HEK293 (cell line): ENCODE data around the gene SCN8A.

Experiments used
- MYNN ChIP-seq: fragments of 450-650 bp; formaldehyde crosslinking; IDR thresholded peaks from 2 replicates; pipeline ENCODE4 v1.5.1; 2016; ENCODE audit warnings: missing biosample characterization, missing genetic modification characterization, borderline replicate concordance
- TCF7L2 ChIP-seq: IDR thresholded peaks from 2 replicates; pipeline ENCODE4 v1.6.1; 2011; ENCODE audit warnings: low read depth, mild to moderate bottlenecking, inconsistent platforms, low read length, moderate library complexity, borderline replicate concordance
- ZBTB1 ChIP-seq: fragments of 450-650 bp; formaldehyde crosslinking; IDR thresholded peaks from 2 replicates; pipeline ENCODE4 v1.5.1; 2016; ENCODE audit warnings: missing biosample characterization, missing genetic modification characterization
- ZFP3 ChIP-seq: fragments of 450-650 bp; formaldehyde crosslinking; IDR thresholded peaks from 2 replicates; pipeline ENCODE4 v1.5.1; 2016; ENCODE audit warnings: low read depth, missing biosample characterization, missing genetic modification characterization
- ZNF174 ChIP-seq: fragments of 450-650 bp; formaldehyde crosslinking; IDR thresholded peaks from 2 replicates; pipeline ENCODE4 v1.5.0; 2017; ENCODE audit warnings: missing biosample characterization, mild to moderate bottlenecking, missing genetic modification characterization
- ZNF175 ChIP-seq: fragments of 450-650 bp; formaldehyde crosslinking; IDR thresholded peaks from 2 replicates; pipeline ENCODE4 v1.5.1; 2016; ENCODE audit warnings: missing biosample characterization, missing genetic modification characterization
- ZNF184 ChIP-seq: fragments of 450-650 bp; IDR thresholded peaks from 2 replicates; pipeline ENCODE4 v1.5.1; 2018; ENCODE audit warnings: missing biosample characterization, mild to moderate bottlenecking, missing genetic modification characterization
- ZNF274 ChIP-seq, 2 experiments: fragments of 200-500 bp in 1 of 2; fragments of 450-650 bp in 1 of 2; sonication (Bioruptor generic) in 1 of 2; formaldehyde crosslinking in 1 of 2; IDR thresholded peaks; 2 replicates each; pipeline versions ENCODE4 v1.5.1 to v1.6.1; 2014 to 2016; ENCODE audit warnings: borderline replicate concordance in 1 of 2, inconsistent platforms in 1 of 2, low read length in 1 of 2, missing biosample characterization in 1 of 2, missing genetic modification characterization in 1 of 2
- ZNF521 ChIP-seq: fragments of 450-650 bp; formaldehyde crosslinking; IDR thresholded peaks from 2 replicates; pipeline ENCODE4 v1.5.1; 2017; ENCODE audit warnings: missing biosample characterization, mild to moderate bottlenecking, missing genetic modification characterization
- TF ChIP-seq, protein P1 (sequence below): fragments of 450-650 bp; formaldehyde crosslinking; IDR thresholded peaks from 2 replicates; pipeline ENCODE4 v1.5.1; 2016; ENCODE audit warnings: missing biosample characterization, missing genetic modification characterization
- TF ChIP-seq, protein P2 (sequence below): fragments of 450-650 bp; formaldehyde crosslinking; IDR thresholded peaks from 2 replicates; pipeline ENCODE4 v1.5.1; 2016; ENCODE audit warnings: missing biosample characterization, missing genetic modification characterization

DNA sequence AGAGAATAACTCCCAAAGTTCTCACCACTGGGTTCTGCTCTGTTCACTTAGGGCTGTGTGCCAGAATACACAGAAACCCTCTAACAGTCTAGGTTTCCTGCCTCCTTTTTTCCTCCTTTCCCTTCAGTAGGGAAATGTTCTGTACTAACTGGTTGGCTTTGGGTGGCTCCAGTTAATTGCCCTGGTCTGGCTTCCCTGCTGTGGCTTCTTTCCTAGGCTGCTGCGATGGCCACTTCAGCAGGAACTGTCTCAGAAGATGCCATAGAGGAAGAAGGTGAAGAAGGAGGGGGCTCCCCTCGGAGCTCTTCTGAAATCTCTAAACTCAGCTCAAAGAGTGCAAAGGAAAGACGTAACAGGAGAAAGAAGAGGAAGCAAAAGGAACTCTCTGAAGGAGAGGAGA, 115.2 kb downstream of the SCN8A start:
- TF ChIP-seq, protein P1, sequence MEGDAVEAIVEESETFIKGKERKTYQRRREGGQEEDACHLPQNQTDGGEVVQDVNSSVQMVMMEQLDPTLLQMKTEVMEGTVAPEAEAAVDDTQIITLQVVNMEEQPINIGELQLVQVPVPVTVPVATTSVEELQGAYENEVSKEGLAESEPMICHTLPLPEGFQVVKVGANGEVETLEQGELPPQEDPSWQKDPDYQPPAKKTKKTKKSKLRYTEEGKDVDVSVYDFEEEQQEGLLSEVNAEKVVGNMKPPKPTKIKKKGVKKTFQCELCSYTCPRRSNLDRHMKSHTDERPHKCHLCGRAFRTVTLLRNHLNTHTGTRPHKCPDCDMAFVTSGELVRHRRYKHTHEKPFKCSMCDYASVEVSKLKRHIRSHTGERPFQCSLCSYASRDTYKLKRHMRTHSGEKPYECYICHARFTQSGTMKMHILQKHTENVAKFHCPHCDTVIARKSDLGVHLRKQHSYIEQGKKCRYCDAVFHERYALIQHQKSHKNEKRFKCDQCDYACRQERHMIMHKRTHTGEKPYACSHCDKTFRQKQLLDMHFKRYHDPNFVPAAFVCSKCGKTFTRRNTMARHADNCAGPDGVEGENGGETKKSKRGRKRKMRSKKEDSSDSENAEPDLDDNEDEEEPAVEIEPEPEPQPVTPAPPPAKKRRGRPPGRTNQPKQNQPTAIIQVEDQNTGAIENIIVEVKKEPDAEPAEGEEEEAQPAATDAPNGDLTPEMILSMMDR (tag by site-specific recombination): no peak
- TF ChIP-seq MYNN (tag by site-specific recombination): no peak
- no peak for TF ChIP-seq ZBTB1 (tag by site-specific recombination)
- TF ChIP-seq TCF7L2: no peak
- TF ChIP-seq, protein P2, sequence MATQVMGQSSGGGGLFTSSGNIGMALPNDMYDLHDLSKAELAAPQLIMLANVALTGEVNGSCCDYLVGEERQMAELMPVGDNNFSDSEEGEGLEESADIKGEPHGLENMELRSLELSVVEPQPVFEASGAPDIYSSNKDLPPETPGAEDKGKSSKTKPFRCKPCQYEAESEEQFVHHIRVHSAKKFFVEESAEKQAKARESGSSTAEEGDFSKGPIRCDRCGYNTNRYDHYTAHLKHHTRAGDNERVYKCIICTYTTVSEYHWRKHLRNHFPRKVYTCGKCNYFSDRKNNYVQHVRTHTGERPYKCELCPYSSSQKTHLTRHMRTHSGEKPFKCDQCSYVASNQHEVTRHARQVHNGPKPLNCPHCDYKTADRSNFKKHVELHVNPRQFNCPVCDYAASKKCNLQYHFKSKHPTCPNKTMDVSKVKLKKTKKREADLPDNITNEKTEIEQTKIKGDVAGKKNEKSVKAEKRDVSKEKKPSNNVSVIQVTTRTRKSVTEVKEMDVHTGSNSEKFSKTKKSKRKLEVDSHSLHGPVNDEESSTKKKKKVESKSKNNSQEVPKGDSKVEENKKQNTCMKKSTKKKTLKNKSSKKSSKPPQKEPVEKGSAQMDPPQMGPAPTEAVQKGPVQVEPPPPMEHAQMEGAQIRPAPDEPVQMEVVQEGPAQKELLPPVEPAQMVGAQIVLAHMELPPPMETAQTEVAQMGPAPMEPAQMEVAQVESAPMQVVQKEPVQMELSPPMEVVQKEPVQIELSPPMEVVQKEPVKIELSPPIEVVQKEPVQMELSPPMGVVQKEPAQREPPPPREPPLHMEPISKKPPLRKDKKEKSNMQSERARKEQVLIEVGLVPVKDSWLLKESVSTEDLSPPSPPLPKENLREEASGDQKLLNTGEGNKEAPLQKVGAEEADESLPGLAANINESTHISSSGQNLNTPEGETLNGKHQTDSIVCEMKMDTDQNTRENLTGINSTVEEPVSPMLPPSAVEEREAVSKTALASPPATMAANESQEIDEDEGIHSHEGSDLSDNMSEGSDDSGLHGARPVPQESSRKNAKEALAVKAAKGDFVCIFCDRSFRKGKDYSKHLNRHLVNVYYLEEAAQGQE (tag by site-specific recombination): no peak
- no peak for TF ChIP-seq ZNF174 (tag by site-specific recombination)
- no peak for TF ChIP-seq ZNF184 (tag by site-specific recombination)
- no peak for TF ChIP-seq ZNF521 (tag by site-specific recombination)
- no peak for TF ChIP-seq ZNF274 (IDR thresholded peaks at IDR 0.05; ENCODE audit: low read length)
- TF ChIP-seq ZNF274 (tag by site-specific recombination; IDR thresholded peaks at IDR 0.05; ENCODE audit: borderline replicate concordance): no peak
- no peak for TF ChIP-seq ZFP3
- TF ChIP-seq ZNF175 (tag by site-specific recombination): no peak
